Breast epithelium (tissue), 3 donors: ENCODE measurements around the gene ARID3A.

Source experiments
- CTCF ChIP-seq, 3 donors: fragments of 450-650 bp; IDR thresholded peaks; one replicate each; pipeline ENCODE4 v1.5.1; 2016 to 2017; ENCODE audit warnings: antibody characterized with exemption in 3 of 3, mild to moderate bottlenecking in 3 of 3, moderate library complexity in 3 of 3
- POLR2A ChIP-seq: fragments of 450-650 bp; IDR thresholded peaks from one replicate; pipeline ENCODE4 v1.6.1; 2016; ENCODE audit warnings: antibody characterized with exemption, mild to moderate bottlenecking, moderate library complexity
- POLR2AphosphoS5 ChIP-seq, 3 donors: sonication (generic); formaldehyde crosslinking; IDR thresholded peaks; one replicate each; pipeline ENCODE4 v1.6.1; 2017; ENCODE audit warnings: antibody characterized with exemption in 3 of 3

- no peak for TF ChIP-seq CTCF (IDR thresholded peaks at IDR 0.05)
- TF ChIP-seq POLR2A: no peak
- TF ChIP-seq POLR2AphosphoS5 (IDR thresholded peaks at IDR 0.05): no peak
These were observed 28.4 kb downstream of the ARID3A start for GRCh38 chr19:954272-954671.
